ENCODE measurements around the gene SLC4A4.
"Not testable (repeated sequence)": the region's sequence is repeated elsewhere in the genome, so short reads cannot be mapped to it uniquely, and the experiment has no call there.

SLC4A4 gene

GRCh38 chr4:71408961-71409360 is 70.1 kb downstream of the SLC4A4 start:
- not testable (repeated sequence) for DNase-seq

- DNase-seq = no peak
These were observed 73.2 kb downstream of the SLC4A4 start for GRCh38 chr4:71411981-71412380.

GRCh38 chr4:71415491-71415890 is 76.7 kb downstream of the SLC4A4 start:
- DNase-seq = no peak

GRCh38 chr4:71417150-71417549 is 78.3 kb downstream of the SLC4A4 start:
- no peak for DNase-seq

- no peak for DNase-seq
These were observed 87.7 kb downstream of the SLC4A4 start for GRCh38 chr4:71426381-71427042.

DNA sequence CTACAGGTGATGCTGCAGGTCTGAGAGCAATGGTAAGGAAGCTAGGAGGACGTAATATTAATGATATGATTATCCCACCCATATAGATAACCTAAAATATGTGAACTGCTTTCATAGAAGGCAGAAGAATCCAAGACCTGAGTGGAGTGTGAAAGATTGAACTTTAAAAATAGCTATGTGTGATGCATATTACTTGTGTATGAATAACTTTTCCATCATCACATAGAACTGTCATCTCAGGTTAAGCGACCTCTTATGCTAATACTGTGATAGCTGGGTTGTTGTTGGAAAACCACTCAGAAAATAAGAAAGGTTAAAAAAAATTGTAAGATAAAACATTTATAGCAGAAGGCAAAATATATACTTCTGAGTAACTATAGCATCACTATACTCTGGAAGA is 90.3 kb downstream of the SLC4A4 start:
- no peak for DNase-seq

GRCh38 chr4:71429962-71430361 is 91.1 kb downstream of the SLC4A4 start:
- no peak for DNase-seq

GRCh38 chr4:71430609-71431008 is 91.8 kb downstream of the SLC4A4 start:
- no peak for DNase-seq

DNA sequence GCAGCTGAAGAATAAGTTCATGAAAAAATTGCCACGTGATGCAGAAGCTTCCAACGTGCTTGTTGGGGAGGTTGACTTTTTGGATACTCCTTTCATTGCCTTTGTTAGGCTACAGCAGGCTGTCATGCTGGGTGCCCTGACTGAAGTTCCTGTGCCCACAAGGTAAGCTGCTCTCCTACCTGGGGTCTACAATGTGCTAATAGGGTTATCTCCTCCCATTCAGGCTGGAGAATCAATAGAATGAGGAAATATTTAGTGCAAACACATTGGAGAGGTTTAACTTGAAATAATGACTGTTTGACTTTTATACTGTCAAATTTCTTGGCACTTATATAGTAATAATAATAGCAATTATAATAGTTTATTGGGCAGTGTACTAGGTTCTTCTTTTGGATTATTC is 101.8 kb downstream of the SLC4A4 start:
- DNase-seq = no peak

GRCh38 chr4:71441186-71442169 is 102.7 kb downstream of the SLC4A4 start:
- DNase-seq = no peak

GRCh38 chr4:71442336-71442735 is 103.5 kb downstream of the SLC4A4 start:
- DNase-seq = no peak

GRCh38 chr4:71444395-71444794 is 105.6 kb downstream of the SLC4A4 start:
- DNase-seq = no peak

GRCh38 chr4:71445811-71446210 is 107.0 kb downstream of the SLC4A4 start:
- DNase-seq = no peak

GRCh38 chr4:71446479-71447081 is 107.8 kb downstream of the SLC4A4 start:
- DNase-seq = no peak

- DNase-seq = no peak
These were observed 110.2 kb downstream of the SLC4A4 start for GRCh38 chr4:71449040-71449439.

- no peak for DNase-seq
These were observed 111.1 kb downstream of the SLC4A4 start for GRCh38 chr4:71449878-71450277.

DNA sequence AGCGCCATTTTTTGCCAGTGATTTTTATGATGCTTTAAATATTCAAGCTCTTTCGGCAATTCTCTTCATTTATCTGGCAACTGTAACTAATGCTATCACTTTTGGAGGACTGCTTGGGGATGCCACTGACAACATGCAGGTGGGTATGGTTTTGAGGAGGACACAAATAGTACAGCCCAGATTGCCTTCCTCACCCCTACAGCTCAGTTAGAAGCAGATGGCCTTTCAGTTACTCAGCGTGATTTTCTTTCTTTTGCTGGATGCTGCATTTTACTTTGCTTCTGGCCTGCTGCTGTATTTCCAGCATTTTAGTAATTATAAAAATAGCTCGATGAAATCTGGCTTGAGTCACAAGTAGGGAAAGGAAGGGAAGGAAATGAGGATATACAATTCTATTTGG is 114.7 kb downstream of the SLC4A4 start:
- peak in 9 of 58 donors; percentile 1 to 44 (median 10) for DNase-seq

GRCh38 chr4:71456841-71457240 is 118.0 kb downstream of the SLC4A4 start:
- DNase-seq = peak in 24 of 58 donors; percentile 0 to 48 (median 10)

DNA sequence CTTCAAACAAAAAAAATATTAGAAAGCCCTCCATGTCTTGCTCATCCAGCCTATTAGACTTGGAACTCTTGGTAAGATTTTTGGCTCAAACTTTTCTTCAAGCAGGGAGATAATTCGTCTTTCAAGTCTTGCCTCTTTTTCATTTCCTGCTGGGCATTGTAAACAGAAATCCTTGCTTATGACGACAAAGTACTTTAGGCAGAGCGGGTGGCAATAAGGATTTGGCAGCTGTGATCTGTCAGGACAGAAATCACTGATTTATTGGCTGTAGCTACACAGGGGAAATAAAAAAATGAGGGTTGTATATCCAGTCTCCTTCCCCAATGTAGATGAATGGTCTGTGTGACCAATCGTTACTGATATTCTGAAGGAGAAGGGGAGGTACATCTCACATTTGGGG is 121.6 kb downstream of the SLC4A4 start:
- no peak for DNase-seq

DNA sequence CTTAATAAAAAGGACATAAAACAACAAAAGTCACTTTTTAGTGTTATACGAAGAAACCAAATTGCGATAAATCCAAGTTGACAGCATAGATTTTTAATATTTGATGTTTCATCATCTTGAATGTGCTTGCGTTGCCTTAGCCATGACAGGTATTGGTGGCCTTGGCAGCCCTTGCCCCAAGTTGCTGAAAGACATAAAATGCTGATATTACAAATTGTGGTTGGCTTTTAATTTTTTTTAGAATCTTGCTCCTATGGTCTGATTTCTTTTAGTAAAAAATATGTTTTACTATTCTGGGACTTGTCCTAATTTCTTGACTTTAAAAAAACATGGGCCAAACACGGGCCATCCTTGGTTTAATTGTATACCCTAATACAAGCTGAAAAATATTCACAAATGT is 122.6 kb downstream of the SLC4A4 start:
- no peak for DNase-seq

DNA sequence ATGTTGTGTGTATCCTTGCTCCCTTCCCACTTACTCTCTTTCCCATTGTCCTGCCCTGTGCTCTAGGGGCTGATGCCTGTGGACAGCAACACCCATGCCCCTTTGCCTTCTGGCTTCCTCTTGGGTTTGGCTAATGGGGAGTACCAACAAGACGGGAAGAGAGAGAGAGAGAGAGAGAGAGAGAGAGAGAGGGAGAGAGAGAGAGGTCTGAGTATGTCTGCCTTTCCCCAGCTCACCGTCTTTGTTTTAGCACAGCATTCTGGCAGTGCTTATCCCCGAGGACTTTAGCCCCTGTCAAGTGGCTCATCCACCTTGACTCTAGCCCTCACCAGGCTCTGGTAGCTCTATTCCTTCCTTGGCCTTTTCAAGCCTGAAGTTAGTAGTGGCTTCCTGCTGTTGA is 128.0 kb downstream of the SLC4A4 start:
- DNase-seq = no peak

DNA sequence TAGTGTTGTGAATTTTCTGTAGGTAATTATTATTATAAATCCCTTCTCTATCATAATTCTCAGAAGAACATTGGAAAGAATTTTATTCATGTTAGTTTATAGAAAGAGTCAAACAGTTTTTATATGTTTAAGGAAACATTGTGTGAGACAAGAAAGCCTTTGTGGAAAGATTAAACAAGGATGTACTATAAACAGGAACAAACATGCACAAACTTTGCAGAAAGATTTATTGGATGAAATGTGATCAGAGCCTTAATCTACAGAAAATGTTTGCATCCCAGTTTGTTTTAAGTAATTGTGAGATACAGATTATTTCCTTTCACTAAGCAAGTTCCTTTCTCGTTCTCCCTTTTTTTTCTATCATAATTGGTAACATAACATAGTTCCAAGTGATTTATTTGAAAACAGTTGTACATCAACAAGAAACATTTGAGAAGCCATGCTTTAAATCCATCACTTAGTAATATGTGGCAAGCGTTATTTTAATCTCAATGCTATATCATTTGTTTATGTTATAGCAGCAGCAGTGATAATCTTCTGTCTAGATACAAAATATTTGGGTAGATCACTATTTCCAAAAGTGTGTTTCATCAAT is 129.4 kb downstream of the SLC4A4 start:
- DNase-seq = no peak
